HG02884 (cell line): ENCODE measurements around the gene PI16.

Source experiments
- ATAC-seq: cut with Tn5 transposase; IDR thresholded peaks from one replicate; pipeline ENCODE4 v1.9.1; 2021; ENCODE audit warnings: mild to moderate bottlenecking, moderate library complexity; ENCODE audit not compliant: unreplicated experiment

Gene PI16

GRCh38 chr6:36955671-36956445 lies 1.3 kb downstream of the PI16 start:
- ATAC-seq: no peak

- ATAC-seq: no peak
These were observed 1.9 kb downstream of the PI16 start for GRCh38 chr6:36956446-36956820.

- no peak for ATAC-seq
These were observed 3.3 kb downstream of the PI16 start for GRCh38 chr6:36957773-36958271.

- no peak for ATAC-seq
These were observed 4.4 kb downstream of the PI16 start for GRCh38 chr6:36958775-36959554.

- no peak for ATAC-seq
These were observed 5.2 kb downstream of the PI16 start for GRCh38 chr6:36959555-36960250.

- no peak for ATAC-seq
These were observed 7.2 kb downstream of the PI16 start for GRCh38 chr6:36961441-36962435.

GRCh38 chr6:36962874-36963273 lies 8.3 kb downstream of the PI16 start:
- ATAC-seq: no peak

GRCh38 chr6:36963451-36964290 lies 9.1 kb downstream of the PI16 start:
- no peak for ATAC-seq

- ATAC-seq: no peak
These were observed 9.8 kb downstream of the PI16 start for GRCh38 chr6:36964349-36964748.

- no peak for ATAC-seq
These were observed 10.4 kb downstream of the PI16 start for GRCh38 chr6:36964908-36965307.

GRCh38 chr6:36967301-36967700 lies 12.8 kb downstream of the PI16 start:
- ATAC-seq: no peak

- no peak for ATAC-seq
These were observed 13.2 kb downstream of the PI16 start for GRCh38 chr6:36967757-36968156.

GRCh38 chr6:36968266-36968977 lies 13.9 kb downstream of the PI16 start:
- ATAC-seq: no peak

GRCh38 chr6:36969240-36969691 lies 14.7 kb downstream of the PI16 start:
- no peak for ATAC-seq

GRCh38 chr6:36969988-36970891 lies 15.7 kb downstream of the PI16 start:
- ATAC-seq: no peak

- no peak for ATAC-seq
These were observed 16.6 kb downstream of the PI16 start for GRCh38 chr6:36970892-36971842.
